Measurements from ENCODE around the gene KLF13. TPM values are rescaled to one million over a fixed set of nuclear protein-coding genes. Genes with fewer than 3 reads are reported as not detected.

KLF13 gene
- total RNA-seq, 8 experiments from 2014 or later = 28.5 to 64.2 (median 42.6) TPM

DNA sequence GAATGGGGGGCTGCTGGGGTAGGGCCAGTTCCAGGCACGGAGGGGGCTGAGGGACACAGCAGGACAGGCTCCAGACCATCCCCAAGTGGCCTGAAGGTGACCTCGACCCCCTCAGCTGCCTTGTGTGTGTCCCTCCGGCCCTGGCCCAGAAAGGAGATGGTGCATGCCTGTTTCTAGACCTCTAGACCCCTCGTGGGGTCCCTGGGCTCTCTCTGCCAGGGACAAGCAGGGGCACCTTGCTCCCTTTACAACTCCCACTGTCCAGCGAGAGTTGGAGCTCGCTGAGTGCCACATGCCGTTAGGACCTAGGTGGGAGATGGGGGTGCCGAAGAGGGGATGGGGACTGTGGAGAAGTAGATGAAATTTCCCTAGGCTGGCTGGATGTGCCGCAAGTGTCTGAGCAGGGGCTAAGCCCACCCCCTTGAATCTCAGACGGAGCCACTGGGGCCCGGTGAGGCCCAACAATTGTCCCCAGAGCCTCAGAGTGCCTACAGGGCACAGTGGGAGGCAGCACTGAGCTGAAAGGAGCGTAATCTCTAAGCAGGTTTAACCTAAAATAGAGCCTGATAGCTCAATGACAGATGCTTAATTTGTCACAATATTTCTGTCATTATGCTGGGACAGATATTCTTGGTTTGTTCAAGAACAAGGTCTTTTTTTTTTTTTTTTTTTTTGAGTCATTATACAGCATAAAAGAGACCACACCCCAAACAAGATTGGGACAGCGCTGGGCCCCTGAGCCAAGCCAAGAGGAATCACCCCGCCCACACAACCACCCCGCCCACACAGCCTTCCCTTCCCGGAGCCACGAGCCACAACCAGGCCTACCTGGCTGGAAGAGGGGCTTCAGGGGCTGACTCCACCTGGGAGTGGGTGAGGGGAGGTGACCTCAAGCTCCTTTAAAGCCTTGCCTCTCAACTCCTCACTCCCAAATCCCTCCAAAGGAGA, 23.6 kb upstream of the KLF13 start:
- H3K4me3 ChIP-seq = no peak overlapping the region
- in situ Hi-C loops (cut with MboI; ENCODE audit: low pct_unique_long_range_greater_than_20kb in 2 of 9, low sequenced_read_pairs in 9 of 9, unreplicated experiment in 9 of 9) = loop anchor here in 1 of 9 experiments (25.0 kb wide), 1 partner anchor 91 kb away; no protein-coding TSS in a partner anchor
- 20 to 100% (median 70%) methylated on average over 1 to 3 of the region's 17 CpGs; no CpG with 5 or more reads in 5 of the 10 experiments for WGBS, 10 experiments
- H3K4me1 ChIP-seq (replicated peaks in 1 of 2) = peaks cover 59 to 71% of the 10 kb centered on the region in 2 donors
- ATAC-seq (replicated peaks in 6 of 8) = peak in 3 of 8 experiments; percentile 30 to 50 (median 42)
- no peak overlapping the region for H3K27ac ChIP-seq

DNA sequence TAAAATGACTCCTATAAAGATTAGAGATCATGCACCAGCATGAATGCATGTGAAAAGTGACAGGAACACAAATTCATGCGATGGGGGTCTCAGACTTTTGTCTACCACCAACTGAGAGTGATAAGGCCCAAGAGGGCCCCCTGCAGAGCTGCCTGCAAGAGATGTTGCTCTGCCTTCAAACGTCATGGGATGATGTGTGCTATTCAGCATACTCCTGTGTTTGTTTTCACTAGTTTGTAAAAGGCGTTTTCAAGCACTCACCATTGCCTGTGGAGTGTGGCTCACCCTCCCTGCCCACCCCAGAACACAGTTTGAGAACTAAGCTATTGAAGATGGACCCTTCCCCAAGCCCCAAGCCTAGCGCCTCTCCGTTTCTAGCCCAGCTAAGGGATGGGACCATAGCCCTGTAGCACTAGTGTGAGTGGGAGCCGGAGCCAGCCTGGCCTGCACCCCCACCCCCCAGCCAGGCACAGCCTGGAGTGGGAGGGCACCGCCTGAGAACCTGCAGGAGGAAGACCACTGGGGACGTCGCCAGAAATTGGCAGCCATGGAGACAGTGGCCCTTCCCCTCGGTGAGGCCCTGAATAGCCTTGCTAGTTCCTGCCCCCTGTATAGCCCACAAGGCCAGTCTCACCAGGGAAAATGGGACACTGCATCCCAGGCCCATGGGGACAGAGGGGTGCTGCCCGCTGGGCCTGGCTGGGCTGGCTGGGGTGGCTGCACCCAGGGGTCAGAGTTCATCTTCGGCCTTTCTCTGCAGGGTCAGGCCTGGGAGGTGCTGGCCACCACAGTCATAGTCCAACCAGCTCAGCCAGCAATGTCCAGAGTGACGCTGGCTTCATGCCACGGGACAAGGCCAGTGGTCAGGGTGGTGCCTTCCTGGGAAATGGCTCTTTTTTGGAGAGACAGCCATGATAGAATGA, 22.6 kb upstream of the KLF13 start:
- peak in 3 of 8 experiments; percentile 6 to 11 (median 8) for ATAC-seq (replicated peaks in 6 of 8)
- H3K4me1 ChIP-seq (replicated peaks in 1 of 2) = peaks cover 63 to 72% of the 10 kb centered on the region in 2 donors
- WGBS, 10 experiments = 0 to 70% (median 29%) methylated on average over 1 to 5 of the region's 14 CpGs; no CpG with 5 or more reads in 4 of the 10 experiments
- no peak overlapping the region for H3K4me3 ChIP-seq
- in situ Hi-C loops (cut with MboI; ENCODE audit: low pct_unique_long_range_greater_than_20kb in 2 of 9, low sequenced_read_pairs in 9 of 9, unreplicated experiment in 9 of 9) = loop anchor here in 1 of 9 experiments (25.0 kb wide), 1 partner anchor 92 kb away; no protein-coding TSS in a partner anchor
- H3K27ac ChIP-seq = no peak overlapping the region

GRCh38 chr15:31304751-31305365, 21.8 kb upstream of the KLF13 start:
- Histone ChIP-seq H3K4me3 (no peak overlapping the region), H3K4me1 (replicated peaks in 1 of 2) (peaks cover 63 to 72% of the 10 kb centered on the region in 2 donors), H3K27ac (peak overlapping the region in 1 of 2 donors; percentile 51)
- peak; percentile 9 to 47 (median 21) for ATAC-seq (replicated peaks in 6 of 8)
- 14 to 100% (median 82%) methylated on average over 1 to 6 of the region's 12 CpGs; no CpG with 5 or more reads in 6 of the 10 experiments for WGBS, 10 experiments
- in situ Hi-C loops (cut with MboI; ENCODE audit: low pct_unique_long_range_greater_than_20kb in 2 of 9, low sequenced_read_pairs in 9 of 9, unreplicated experiment in 9 of 9) = loop anchor here in 1 of 9 experiments (25.0 kb wide), 1 partner anchor 93 kb away; no protein-coding TSS in a partner anchor

GRCh38 chr15:31305375-31305774, 21.3 kb upstream of the KLF13 start:
- Histone ChIP-seq H3K4me3 (no peak overlapping the region), H3K4me1 (replicated peaks in 1 of 2) (peaks cover 63 to 72% of the 10 kb centered on the region in 2 donors), H3K27ac (peak overlapping the region; percentile 21 to 51)
- in situ Hi-C loops (cut with MboI; ENCODE audit: low pct_unique_long_range_greater_than_20kb in 2 of 9, low sequenced_read_pairs in 9 of 9, unreplicated experiment in 9 of 9) = loop anchor here in 1 of 9 experiments (25.0 kb wide), 1 partner anchor 93 kb away; no protein-coding TSS in a partner anchor
- WGBS, 10 experiments = 33 to 100% (median 100%) methylated on average over 1 to 2 of the region's 2 CpGs; no CpG with 5 or more reads in 5 of the 10 experiments
- no peak for ATAC-seq (replicated peaks in 6 of 8)

DNA sequence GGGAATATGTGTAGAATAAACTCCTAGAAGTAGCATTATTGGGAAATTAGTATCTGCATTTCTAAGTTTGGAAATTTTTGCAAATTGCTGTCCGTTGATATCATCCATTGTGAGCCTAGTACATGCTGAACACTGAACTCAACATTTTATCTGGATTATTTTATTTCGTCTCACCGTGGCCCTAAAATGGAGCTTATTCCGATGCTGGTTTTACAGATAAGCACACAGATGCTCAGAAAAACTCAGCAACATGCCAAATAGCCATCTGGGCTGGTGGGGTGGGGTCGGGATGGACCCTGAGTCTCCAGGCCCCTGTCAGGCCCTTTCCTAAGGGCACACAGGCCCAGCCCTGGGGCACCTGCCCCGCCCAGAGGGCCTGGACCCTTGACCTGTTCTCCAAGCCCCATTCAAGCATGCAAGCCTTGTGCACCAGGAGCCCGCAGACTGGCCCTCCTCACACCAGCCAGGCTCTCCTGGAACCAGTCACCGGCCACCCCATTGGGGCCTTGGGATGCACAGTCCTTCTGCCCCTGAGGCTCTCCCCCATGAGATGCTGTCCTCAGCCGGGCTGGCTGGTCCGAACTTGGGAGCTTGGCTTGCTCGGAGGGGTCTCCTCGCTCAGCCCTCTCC, 20.7 kb upstream of the KLF13 start:
- Histone ChIP-seq H3K4me1 (replicated peaks in 1 of 2) (peaks cover 63 to 72% of the 10 kb centered on the region in 2 donors), H3K4me3 (no peak overlapping the region), H3K27ac (peak overlapping the region; percentile 84 to 91)
- 0 to 87% (median 56%) methylated on average over 1 to 8 of the region's 12 CpGs; no CpG with 5 or more reads in 4 of the 10 experiments for WGBS, 10 experiments
- peak in 3 of 8 experiments; percentile 1 to 11 (median 7) for ATAC-seq (replicated peaks in 6 of 8)
- in situ Hi-C loops (cut with MboI; ENCODE audit: low pct_unique_long_range_greater_than_20kb in 2 of 9, low sequenced_read_pairs in 9 of 9, unreplicated experiment in 9 of 9) = loop anchor here in 1 of 9 experiments (25.0 kb wide), 1 partner anchor 94 kb away; no protein-coding TSS in a partner anchor

DNA sequence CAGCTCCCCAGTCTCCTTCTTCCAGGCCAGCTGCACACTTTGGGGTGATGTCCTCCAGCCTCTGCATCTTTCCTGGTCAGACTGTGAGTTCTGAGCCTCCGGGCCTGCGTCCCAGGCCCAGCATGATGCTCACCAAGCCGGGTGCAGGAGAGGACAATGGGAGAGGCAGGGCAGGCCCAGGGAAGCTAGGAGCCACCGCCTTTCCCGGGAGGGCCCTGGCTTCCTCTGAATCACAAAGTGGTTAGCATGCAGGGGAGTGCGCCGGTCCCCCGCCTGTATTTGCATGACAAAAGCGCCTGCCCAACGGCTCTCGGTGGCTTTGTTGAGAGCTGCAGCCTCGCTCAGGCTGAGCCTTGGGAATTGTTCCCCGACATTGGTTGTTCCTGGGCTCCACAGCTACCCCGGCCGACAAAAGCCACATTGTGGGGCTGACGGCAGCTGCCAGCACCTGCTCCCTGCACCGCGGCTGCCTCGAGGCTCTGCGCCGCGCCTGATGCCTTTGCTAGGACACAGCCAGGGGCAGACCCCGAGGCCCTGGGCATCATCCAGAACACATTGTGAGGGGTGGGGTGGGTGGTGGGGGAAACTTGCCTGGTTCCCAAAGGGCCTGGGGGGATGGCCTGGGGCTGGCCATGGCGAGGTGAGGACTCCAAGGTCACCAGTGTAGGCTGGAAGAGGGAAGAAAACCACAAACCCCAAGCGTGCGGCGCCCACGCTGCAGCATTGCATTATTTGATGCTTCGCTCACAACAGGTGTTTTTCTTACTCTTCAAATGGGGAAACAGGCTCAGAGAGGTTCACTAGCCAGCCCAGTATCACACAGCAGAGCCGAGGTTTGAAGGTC, 20.0 kb upstream of the KLF13 start:
- 0 to 83% (median 10%) methylated on average over 1 to 10 of the region's 30 CpGs; no CpG with 5 or more reads in 5 of the 10 experiments for WGBS, 10 experiments
- H3K4me1 ChIP-seq (replicated peaks in 1 of 2) = peaks cover 59 to 65% of the 10 kb centered on the region in 2 donors
- in situ Hi-C loops (cut with MboI; ENCODE audit: low pct_unique_long_range_greater_than_20kb in 2 of 9, low sequenced_read_pairs in 9 of 9, unreplicated experiment in 9 of 9) = loop anchor here in 1 of 9 experiments (25.0 kb wide), 1 partner anchor 94 kb away; no protein-coding TSS in a partner anchor
- peak overlapping the region; percentile 84 to 91 for H3K27ac ChIP-seq
- no peak overlapping the region for H3K4me3 ChIP-seq
- ATAC-seq (replicated peaks in 6 of 8) = peak; percentile 74 to 92 (median 90)

GRCh38 chr15:31307270-31308184, 19.1 kb upstream of the KLF13 start:
- in situ Hi-C loops (cut with MboI; ENCODE audit: low pct_unique_long_range_greater_than_20kb in 2 of 9, low sequenced_read_pairs in 9 of 9, unreplicated experiment in 9 of 9) = loop anchor here in 1 of 9 experiments (25.0 kb wide), 1 partner anchor 95 kb away; no protein-coding TSS in a partner anchor
- no peak for ATAC-seq (replicated peaks in 6 of 8)
- peak overlapping the region; percentile 84 to 91 for H3K27ac ChIP-seq
- H3K4me1 ChIP-seq (replicated peaks in 1 of 2) = peaks cover 53 to 62% of the 10 kb centered on the region in 2 donors
- 59 to 93% (median 77%) methylated on average over 2 to 9 of the region's 20 CpGs; no CpG with 5 or more reads in 1 of the 10 experiments for WGBS, 10 experiments
- H3K4me3 ChIP-seq = no peak overlapping the region

DNA sequence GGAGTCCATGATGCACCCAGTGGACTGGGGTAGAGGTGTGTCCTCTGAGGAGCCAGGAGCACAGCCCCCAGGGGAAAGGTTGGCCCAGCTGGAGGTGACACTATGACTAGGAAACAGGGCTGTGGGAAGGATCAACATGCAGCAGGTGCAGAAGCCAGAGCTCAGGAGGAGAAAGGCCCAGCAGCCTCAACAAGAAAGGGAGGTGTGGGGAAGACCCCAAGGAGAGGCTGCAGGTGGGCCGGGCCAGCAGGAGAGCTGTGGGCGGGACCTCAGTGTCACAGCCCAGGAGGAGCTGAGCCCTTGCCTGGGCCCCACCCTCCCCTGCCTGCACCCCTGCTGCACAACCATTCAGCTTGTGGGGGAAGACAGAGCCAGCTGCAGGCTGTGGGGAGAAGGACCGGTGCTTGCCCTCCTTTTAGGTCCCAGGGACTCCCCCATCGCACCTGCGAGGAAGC, 18.4 kb upstream of the KLF13 start:
- ATAC-seq (replicated peaks in 6 of 8) = peak in 2 of 8 experiments; percentile 13
- Histone ChIP-seq H3K4me3 (no peak overlapping the region), H3K27ac (no peak overlapping the region), H3K4me1 (replicated peaks in 1 of 2) (peaks cover 49 to 57% of the 10 kb centered on the region in 2 donors)
- WGBS, 10 experiments = 10 to 38% (median 20%) methylated on average over 1 to 5 of the region's 5 CpGs; no CpG with 5 or more reads in 7 of the 10 experiments
- in situ Hi-C loops (cut with MboI; ENCODE audit: low pct_unique_long_range_greater_than_20kb in 2 of 9, low sequenced_read_pairs in 9 of 9, unreplicated experiment in 9 of 9) = loop anchor here in 1 of 9 experiments (25.0 kb wide), 1 partner anchor 96 kb away; no protein-coding TSS in a partner anchor

DNA sequence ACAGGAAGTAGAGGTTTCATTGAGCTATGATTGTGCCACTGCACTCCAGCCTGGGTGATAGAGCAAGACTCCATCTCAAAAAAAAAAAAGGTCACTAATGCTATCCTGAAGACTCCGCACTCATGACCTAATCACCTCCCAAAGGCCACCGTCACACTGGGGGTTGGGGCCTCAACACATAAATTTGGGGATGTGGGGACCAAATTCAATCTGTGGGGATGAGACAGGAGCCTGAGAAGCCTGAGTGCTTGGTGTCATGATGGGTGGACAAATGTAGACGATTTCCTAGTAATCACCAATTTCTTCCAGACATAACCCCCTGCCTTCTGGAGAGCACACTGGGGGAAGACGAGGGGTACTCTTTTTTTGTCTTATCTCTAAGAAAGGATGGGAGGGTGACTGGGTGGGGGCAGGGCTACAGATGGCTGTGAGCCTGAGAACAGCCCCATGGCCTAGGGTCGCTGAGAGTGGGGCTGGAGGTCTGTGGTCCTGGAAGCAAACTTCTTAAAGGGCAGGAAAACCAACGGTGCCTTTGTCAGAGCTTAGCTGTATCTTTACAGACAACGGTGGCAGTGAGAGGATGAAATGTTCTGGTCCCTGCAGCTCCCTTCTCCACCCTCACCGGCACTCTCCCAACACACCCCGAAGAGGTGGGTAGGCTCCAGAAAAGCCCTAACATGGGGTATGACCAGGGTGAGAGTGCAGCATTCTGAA, 16.6 kb upstream of the KLF13 start:
- Histone ChIP-seq H3K4me3 (no peak overlapping the region), H3K4me1 (replicated peaks in 1 of 2) (peaks cover 38 to 40% of the 10 kb centered on the region in 2 donors), H3K27ac (no peak overlapping the region)
- in situ Hi-C loops (cut with MboI; ENCODE audit: low pct_unique_long_range_greater_than_20kb in 2 of 9, low sequenced_read_pairs in 9 of 9, unreplicated experiment in 9 of 9) = loop anchor here in 1 of 9 experiments (25.0 kb wide), 1 partner anchor 98 kb away; no protein-coding TSS in a partner anchor
- ATAC-seq (replicated peaks in 6 of 8) = no peak
- 20 to 100% (median 80%) methylated on average over 1 to 4 of the region's 9 CpGs; no CpG with 5 or more reads in 5 of the 10 experiments for WGBS, 10 experiments
